ENCODE measurements around the gene LPP.

The LPP gene

DNA sequence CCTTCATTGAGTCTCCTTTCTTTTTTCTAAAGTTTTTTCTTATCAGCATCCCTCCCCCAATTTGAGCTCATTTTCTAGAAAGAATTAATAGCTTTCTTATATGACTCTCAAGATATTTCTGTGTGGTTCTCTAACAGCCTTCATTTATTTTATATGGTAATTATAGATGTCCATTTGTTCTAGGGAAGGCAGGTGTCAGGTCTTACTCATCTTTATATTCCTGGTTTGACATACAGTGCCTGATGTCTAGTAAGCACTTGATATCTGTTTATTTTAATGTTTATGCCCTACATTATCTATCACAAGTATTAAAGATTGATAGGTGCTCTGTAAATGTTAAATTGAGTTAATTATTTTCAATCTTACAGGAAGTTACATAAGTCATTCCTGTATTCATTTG lies 591.1 kb downstream of the LPP start:
- DNase-seq (ENCODE audit: low read depth in 2 of 2): no peak

DNA sequence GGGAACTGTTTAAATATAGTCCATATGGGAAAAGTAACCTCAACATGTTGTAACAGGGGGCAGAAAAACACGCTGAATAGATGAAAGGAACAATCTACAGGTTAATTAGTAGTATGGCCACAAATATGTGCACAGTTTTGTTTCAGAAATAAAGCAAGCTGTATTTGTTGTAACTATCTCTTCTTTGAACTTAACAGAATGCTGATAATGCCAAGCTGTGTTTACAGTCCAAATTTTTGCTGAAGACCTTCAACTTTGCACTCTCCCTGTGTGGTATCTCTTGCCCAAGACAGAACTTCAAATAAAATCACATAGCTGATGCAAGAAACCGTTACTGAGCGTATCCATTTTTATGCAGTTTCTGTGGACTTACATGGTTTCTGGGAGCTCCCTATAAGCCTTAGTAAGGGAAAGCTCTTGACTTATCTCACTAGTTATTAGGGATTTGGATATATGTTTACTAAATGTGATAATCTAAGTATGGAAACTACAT lies 592.4 kb downstream of the LPP start:
- no peak for DNase-seq (ENCODE audit: low read depth in 2 of 2)

DNA sequence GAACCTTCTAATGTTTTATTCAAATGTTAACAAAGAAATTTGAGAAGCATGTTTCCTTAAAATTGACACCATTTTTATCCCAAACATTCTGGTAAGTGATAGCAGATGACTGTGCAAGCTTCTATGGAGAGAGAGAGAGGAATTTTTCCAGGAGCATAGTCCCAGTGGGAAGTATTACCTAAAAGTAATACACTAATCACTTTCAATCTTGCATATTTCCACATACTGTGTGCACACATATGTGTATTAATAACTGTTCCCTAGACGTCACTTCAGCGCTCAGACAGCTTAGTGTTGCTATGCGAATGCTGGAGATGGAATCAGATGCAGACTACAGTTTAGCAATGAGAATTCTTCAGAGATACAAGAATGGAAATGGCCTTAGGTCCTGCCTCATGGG lies 593.5 kb downstream of the LPP start:
- peak; percentile 74 to 75 for DNase-seq (ENCODE audit: low read depth in 2 of 2)

DNA sequence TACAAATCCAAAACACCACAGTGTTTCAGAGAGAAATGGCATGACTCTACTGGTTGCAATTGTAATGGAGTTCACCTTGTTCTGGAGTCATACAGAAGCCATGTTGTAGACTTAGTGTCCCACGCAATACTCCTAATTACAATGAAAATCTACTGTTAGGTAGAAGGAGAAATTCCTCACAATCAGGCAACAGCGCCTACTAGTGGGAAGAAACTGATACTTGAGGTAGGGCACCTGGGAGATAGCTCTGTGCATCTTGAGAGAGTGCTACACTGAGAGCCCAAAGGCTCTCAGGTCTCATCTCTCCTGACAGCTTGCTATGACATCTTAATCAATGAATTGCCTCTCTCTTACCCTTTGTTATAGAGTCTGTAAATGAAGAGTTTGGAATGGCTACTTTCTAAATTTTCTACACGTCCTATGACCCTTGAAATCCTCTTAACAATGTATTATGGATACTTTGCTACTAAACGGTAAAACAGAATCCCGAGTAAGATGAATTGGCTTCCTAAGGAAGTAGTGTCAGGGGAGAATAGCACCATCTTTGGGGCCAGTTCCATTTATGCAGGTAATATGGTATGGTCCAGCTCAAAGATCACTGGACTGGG lies 595.2 kb downstream of the LPP start:
- DNase-seq (ENCODE audit: low read depth in 2 of 2): no peak

DNA sequence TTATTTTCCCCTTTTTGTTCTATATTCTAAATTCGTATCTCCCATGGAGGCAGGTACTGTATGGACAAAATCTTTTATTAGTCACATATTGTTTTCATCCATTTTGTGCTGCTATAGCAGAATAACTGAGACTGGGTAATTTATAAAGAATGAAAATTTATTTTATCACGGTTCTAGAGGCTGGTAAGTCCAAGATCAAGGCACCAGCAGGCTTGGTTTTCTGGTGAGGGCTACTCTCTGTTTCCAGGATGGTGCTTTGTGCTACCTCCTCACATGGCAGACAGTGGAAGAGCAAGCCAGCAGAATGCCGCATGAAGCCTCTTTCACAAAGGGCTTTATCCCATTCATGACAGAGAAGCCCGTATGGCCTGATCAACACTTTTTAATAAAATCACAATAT lies 595.9 kb downstream of the LPP start:
- no peak for DNase-seq (ENCODE audit: low read depth in 2 of 2)

DNA sequence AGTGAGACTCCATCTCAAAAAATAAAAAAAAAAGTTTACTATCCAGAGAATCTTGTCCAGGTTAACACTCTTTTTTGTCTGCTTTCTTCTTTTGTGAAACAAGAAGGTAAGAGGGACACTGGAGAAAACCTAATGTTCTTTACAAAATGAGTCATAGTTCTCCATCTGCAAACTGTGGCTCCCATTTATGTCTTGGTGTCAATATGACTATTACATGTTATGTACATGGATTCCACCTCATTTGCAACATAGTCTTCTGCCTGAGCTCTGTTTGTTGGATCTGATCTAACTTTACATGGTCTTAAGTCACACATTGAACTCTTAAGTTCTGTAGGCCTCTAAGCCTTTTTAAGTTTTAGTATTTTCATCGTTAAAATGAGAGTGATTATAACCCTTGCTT lies 596.7 kb downstream of the LPP start:
- DNase-seq (ENCODE audit: low read depth in 2 of 2): no peak

DNA sequence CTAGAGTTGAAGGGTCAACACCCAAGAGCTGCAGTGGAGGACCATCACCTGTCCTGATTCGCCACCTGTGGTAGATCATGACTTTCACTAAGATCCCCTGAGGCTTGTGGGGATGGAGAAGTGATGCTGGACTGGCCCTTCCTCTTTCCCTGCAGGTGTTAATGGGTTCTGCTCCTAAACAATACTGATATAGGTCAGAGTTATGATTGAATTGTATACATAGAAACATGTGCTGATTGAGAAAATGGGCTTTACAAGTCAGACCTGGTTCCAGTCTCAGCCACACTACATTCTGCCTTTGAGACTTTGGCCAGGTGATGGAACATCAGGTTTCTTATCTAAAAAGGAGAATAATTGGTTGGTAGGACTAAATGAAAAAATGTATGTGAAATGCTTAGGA lies 598.9 kb downstream of the LPP start:
- DNase-seq (ENCODE audit: low read depth in 2 of 2): no peak

DNA sequence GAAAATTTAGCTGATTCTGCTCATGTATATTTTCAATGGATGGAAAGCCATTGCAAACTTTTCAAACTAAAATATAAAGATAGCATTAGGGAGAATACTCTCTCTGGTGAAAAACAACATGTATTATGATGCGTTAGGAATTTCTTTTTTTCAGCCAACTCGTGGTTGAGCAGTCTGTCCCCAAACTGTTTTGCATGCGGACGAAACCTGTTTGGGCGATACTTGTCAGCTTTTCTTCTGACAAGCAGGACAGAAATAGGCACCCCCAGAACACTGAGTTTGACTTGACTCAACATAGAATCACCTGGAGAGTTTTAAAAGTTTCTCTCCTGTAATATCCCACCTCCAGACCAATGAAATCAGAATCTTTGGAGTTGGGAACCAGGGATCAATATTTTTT lies 600.3 kb downstream of the LPP start:
- no peak for DNase-seq (ENCODE audit: low read depth in 2 of 2)

DNA sequence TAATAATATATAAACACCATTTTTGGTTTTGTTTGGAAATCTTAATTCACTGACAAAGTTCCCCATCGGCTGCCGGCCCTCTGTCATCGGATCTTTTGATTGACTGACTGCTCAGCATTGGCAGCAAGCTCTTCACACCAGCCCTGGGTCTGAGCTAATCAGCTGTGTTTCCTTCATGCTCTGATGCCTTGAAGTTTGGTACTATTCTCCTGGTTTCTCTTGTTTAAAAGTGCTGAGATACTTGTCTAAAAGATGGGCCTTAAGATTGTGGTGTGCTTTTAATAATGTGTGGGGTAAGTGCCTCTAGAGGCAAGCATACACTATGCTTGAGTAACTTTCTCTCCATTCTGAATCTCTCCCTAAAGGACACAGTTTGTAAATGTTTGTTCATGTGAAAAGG lies 602.3 kb downstream of the LPP start:
- no peak for DNase-seq (ENCODE audit: low read depth in 2 of 2)

DNA sequence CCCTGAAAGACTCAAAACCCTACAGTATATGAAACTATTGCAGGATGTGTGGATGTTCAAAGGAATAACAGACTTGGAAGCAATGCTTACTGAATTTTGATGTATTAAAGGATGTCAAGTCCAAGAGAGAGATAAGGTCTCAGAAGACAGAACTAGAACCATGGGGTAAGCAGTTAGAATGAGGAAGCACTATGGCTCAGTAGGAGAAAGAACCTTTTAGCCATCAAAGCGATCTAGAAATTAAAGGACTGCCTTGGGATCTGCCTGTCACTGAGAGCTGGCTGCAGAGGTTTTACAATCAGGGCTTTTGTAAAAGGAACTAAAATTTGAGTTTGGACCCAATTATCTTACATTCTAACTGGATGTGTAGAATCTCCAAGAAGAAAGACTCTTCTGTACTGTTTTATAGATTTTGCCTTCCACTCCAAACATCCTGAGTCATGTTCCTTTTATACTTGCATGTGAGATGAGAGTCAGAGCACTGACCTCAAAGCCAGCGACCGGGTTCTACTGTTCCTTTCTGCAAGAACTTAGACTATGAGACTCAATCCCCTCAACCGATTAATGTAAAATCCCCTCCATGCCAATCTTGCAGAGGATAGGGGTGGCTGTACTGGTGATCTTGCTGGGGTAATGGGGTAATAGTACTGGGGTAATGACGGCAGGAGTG lies 605.5 kb downstream of the LPP start:
- no peak for DNase-seq (ENCODE audit: low read depth in 2 of 2)

DNA sequence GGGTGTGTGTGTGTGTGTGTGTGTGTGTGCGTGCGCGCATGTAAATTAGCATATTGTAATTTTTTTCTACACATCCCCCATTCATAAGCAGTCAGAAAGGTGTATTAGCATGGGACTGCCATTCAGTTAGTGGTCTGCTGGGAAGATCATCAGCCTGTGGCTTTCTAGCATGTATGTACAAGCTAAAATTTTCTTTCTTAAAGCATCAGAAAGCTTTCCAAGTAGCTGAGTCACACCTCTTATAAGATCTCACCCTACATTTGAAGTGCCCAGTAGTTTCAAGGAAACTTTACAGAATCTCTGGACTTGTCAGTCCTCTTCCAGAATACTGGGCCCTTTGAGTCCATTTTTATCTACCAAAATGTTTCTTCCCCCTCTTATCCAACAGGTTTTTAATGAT lies 606.5 kb downstream of the LPP start:
- DNase-seq (ENCODE audit: low read depth in 2 of 2): no peak

DNA sequence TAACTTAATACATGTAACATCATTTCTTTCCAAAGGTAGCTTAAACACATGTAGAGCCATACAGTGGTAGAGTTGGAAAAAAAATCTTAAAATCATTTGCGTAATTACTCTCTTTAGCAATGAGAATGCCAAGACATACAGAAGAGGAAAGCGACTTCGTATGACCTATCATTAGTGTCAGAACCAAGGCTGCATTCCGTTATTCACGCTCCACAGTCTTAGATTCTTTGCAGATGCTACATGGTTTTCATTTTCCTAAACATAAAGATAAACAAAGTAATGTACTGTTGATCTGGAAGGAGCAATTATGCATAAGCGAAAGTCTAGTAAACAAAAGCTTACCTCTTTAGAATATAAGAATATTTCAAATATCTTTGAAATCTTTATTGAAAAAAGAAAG lies 607.5 kb downstream of the LPP start:
- DNase-seq (ENCODE audit: low read depth in 2 of 2): no peak

DNA sequence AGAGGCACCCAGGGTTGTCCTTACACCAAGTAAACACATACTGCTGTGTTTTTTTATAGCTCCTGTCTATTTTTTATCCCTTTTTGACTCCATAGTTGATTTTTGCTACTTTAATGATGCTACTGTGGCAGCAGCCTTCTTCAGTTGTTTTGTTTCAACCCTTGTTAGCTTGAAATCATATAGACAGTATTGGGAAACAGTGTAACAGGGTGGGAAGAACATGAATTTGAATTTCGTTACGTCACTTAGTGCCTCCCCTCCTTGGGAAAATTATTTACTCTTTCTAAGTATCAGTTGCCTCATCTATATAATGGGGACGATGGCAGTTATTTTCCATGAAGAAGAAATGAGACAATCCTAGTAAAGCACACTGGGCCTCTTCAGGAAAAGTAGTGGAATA lies 608.0 kb downstream of the LPP start:
- DNase-seq (ENCODE audit: low read depth in 2 of 2): no peak

DNA sequence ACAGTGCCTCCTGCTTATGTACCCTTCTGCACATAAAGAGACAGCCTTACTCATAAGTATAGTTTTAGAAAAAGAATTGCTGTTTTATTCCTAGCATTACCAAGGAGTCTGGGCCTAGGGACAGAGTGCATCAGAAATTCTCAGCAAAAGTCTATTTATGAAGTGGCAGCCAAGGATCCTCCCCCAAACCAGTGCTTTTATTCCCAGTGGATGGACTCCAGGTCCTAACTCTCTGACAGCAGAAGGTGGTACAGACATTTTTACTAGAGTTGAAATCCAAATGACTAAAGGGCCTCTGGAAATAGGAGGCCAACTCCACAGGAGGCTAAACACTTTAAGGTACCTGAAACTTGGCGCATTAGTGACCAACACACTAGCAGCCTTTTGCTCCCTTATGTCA lies 610.7 kb downstream of the LPP start:
- DNase-seq (ENCODE audit: low read depth in 2 of 2): no peak

DNA sequence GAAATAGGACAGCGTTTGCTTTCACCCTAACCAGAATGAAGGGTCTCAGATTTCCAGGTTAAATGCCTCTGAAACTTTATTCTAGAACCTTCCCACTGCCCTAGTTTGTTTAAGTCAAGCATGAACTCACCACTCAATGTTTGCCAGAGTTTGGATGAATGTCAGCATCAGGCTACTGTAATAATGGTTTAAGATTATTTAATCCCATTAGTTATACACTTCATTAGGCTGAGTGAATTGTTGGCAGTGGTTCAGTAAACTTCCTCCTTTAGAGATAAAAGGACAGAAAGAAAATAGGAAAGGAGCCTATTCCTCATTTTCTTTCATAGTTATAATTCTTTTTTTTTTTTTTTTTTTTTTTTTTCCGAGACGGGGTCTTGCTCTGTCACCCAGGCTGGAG lies 615.9 kb downstream of the LPP start:
- no peak for DNase-seq (ENCODE audit: low read depth in 2 of 2)

DNA sequence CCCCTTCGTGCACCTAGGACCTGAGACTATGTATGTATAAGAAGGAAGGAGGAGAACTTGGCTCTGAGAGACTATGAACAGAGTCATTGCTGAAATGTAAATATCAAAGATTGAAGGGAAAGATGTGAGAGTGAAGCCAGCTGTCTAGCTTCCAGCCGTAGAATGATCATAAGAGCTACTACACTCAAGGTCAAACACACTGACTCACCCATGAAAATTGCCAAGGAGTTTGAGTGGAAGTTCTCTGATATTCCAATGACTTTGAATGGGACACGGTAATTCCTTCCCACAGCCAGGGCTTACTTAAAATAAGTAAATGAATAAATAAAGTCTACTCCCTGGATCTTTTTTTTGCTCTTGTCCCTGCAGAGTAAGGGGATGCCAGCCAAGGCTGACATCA lies 618.9 kb downstream of the LPP start:
- DNase-seq (ENCODE audit: low read depth in 2 of 2): peak; percentile 52 to 59

DNA sequence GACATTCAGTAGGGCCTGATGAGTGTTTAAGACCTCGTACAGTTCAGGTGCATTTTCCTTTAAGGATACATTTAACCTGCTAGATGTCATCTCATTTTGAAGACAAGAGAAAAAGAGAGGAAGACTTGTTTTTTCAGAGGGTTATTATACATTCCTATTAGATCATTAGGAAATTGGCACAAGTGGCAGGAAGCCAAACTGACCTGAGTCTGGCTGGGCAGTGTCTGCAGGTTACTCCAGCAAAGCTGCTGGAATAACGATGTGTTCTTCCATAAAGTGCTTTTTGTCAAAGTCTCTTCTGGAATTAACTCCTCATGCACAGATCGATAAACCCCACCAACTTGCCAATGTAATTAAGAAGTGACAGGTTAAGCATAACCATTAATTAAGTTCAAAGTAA lies 621.5 kb downstream of the LPP start:
- DNase-seq (ENCODE audit: low read depth in 2 of 2): no peak

DNA sequence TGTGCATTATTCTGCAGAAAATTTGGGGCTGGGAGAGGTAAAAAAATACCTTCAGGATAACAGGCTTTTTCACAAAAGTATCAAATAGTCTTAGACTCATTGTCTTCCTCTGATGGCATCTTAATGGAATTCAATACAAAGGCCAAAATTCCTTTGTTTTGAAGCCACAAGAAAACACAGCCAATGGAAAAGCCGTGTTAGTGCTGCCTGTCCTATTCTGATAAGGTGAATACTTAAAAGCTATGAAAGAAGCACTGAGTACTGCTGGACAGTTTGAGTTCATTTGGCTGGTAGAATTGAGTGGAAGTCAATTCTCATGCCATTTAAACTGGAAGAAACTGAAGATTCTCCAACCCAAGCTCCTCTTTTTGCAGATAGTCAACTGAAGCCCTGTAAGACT lies 622.5 kb downstream of the LPP start:
- no peak for DNase-seq (ENCODE audit: low read depth in 2 of 2)

DNA sequence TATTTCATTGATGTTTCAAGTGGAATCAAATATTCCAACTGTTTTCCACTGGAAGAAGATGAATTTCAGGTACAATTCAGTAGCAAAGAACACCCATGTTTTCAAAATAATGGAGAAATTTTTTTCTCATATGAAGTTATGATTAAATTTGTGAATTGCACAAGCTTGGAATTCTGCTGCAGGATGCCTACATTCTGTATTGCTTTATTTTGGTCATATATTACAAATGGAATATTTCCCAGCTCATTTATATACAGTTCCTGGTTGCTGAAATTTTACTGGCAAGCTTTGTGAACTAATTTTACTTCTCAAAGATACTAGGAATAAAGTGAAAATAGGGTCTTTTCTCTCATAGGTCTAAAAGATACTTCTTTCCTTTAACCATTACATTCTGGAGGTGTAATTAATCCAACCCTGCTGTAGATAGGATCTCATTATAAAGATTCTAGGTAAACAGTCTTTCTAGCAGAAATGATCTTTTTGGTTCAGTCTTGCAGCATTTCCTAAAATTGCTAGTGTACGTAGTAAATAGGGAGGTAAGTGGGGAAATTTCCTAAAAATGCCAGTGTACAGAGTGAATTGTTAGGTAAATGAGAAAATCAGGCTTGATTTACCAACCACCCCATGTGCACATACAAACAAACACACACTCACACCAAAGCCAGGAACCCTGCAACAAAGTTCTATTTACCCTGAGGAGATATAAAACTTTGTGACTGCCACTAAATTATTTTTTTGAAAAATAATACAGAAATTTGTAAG lies 624.3 kb downstream of the LPP start:
- no peak for DNase-seq (ENCODE audit: low read depth in 2 of 2)

DNA sequence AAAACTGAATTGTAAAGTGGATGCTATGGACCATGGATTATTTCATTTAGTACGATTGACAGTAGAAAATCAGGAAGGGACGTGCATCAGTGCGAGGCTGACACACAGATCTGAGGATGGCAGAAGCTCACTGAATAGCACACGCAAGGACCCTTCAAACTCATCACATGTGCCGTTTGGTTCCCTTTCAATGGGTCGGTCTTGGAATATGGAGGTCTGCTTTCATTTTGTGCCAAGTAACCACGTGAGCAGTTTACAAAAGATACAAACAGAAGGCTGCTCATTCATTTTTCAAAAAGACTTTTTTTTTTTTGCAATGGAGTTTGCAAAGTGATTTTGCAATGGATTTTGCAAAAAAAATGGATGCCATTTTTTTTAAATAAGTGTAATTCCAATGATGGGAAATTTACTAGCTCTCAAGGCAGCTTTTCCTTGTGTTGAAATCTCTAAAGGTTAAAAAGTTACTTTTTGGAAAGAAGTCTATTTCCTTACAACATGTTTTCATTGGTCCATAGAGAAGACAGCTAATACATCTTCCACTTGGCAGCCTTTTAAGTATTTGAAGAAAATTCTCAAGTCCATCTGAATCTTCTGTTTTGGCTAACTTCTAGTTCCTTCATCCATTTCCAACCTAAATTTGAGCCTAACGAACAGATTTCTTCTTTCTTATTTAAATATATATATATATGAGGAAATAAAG lies 625.5 kb downstream of the LPP start:
- no peak for DNase-seq (ENCODE audit: low read depth in 2 of 2)

DNA sequence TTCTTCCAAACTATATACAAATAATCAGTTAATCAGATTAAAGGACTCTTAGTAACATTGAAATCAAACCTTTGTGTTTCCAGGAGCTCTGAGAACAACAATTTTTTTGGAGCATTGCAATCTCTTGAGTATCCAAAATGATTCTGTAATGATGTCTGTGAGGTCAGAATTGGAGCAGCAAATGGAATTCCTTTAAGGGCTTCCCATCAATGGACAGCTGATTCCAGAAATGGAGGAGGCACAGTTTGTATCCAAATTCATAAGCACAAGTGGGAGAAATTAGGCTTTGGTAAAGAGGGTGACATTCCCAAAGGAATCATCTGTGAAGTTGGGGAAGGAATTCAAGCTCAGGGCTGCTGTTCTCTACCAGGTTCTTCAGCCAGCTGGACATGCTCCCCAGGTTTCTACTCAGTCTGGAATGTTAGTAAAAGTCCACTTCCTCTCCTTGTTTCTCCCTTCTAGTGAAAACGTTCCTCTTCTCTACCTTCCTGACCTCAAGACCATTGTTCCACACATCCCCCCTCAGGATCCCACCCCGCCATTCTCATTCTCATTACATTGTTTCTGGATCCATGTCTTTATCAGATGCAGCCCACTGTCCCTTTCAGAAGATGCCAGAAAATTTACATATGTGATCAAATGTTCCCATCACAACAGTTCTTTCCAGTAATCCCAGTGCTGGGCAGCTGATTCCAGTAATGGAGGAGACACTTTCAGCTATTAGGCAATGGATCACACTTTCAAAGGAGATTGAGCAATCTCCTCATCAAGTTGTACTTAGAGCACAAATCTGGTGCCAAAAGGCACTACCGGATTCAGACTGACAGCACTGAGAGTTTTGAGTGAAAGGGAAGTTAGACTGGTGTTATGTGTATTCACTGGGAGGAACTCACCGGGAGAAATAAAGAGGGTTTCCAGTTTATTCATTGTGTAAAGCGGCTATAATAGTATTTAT lies 626.5 kb downstream of the LPP start:
- no peak for DNase-seq (ENCODE audit: low read depth in 2 of 2)

All from fibroblast of skin of left biceps (primary cell).